ENCODE data around the gene ERFE. TPM values are rescaled to one million over a fixed set of nuclear protein-coding genes. Genes with fewer than 3 reads are reported as not detected.
"Not testable (repeated sequence)": the region's sequence is repeated elsewhere in the genome, so short reads cannot be mapped to it uniquely, and the experiment has no call there.

The ERFE gene
- polyA plus RNA-seq (ENCODE audit: insufficient read length in 10 of 10) = 10 to 100 TPM in 7 of 10 donors, 1 to 10 TPM in 3; 3.6 to 31.6 (median 15.8) TPM
- long read RNA-seq, donor 1, partial matches to known transcripts = 0 of 1 reads
- long read RNA-seq, donor 1, other reads (novel, unspliced or antisense) = 0 of 1 reads
- long read RNA-seq, donor 2, partial matches to known transcripts = 8 of 9 reads
- long read RNA-seq, donor 2, other reads (novel, unspliced or antisense) = 0 of 9 reads
- long read RNA-seq, donor 3 = 0 reads
- long read RNA-seq, donor 4 = 0 reads
- long read RNA-seq, donor 5, partial matches to known transcripts = 0 of 2 reads
- long read RNA-seq, donor 5, other reads (novel, unspliced or antisense) = 0 of 2 reads
- long read RNA-seq, donor 6, partial matches to known transcripts = 0 of 4 reads
- long read RNA-seq, donor 6, other reads (novel, unspliced or antisense) = 0 of 4 reads
- long read RNA-seq, donor 7, partial matches to known transcripts = 0 of 1 reads
- long read RNA-seq, donor 7, other reads (novel, unspliced or antisense) = 0 of 1 reads
- long read RNA-seq, donor 8 = 0 reads
- long read RNA-seq, donor 9 = 0 reads

DNA sequence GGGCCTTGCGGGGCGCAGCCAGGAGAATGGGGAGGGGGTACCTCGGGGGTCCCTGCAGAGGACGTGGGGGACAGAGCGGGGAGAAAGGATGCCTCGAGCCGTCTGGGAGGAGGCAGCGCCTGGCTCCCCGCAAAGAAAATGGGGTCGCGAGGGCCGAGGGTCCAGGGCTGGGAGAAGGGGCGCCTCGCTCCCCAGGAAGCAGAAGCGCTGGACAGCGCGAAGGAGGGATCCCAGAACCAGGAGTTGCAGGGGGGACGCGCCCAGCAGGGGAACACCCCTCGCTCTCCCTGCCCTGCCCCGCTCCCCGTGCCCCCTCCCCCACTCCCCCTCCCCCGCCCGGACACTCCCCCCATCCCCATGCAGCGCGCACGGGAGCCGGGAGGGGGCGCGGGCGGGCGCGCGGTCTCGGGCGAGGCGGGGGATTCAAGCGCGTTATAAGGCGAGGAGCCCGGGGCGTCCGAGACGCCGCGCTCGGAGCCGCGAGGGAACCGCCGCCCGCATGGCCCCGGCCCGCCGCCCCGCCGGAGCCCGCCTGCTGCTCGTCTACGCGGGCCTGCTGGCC lies at the start of gene ERFE:
ERFE (plus strand) TSS at position 462 of the 562 bp plus-strand sequence; CDS start at position 500, 38 bp downstream.
- DNase-seq = peak in 2 of 3 donors; percentile 52 to 62

DNA sequence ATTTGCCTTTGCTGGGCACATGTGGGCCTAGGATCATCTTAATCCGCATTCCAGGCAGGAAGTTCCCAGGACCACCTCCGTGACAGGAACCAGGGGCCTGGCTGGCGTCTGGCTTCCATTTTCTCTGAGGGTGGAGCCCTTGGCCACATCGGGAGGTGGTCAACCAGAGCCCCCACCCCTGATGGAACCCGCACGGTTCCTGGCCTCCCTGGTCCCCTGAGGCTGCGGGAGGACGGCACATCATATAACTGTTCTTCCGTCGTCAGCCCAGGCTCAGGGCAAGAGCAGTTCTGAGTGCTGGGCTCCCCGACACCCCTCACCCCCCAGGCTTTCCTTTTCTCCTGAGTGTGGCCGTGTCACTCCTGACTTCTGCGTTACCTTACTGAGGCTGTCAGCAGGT lies 45.2 kb upstream of the ERFE start:
- DNase-seq = no peak

DNA sequence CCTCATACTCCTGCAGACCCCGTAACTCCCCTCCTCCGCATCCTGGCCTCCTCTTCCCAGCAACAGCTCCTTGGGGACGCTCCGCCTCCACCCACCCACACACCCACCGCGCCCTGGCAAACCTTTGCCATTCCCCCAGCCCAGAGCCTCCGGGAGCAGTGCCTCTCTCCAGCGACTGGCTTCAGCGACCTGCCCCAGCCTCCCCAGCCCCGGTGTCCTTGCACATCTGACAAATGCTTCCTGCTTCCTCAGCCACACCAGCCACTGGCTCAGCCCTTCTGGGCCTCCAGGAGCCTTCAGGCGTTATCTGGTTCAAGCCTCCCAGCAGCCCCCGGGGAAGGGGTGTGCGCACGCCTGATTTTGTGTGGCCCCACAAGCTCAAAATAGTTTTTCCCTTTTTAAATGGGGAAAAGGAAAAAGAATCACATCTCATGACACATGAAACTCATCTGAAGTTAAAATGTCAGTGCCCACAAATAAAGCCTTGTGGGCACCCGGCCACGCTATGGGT lies 44.4 kb upstream of the ERFE start:
- DNase-seq = no peak

DNA sequence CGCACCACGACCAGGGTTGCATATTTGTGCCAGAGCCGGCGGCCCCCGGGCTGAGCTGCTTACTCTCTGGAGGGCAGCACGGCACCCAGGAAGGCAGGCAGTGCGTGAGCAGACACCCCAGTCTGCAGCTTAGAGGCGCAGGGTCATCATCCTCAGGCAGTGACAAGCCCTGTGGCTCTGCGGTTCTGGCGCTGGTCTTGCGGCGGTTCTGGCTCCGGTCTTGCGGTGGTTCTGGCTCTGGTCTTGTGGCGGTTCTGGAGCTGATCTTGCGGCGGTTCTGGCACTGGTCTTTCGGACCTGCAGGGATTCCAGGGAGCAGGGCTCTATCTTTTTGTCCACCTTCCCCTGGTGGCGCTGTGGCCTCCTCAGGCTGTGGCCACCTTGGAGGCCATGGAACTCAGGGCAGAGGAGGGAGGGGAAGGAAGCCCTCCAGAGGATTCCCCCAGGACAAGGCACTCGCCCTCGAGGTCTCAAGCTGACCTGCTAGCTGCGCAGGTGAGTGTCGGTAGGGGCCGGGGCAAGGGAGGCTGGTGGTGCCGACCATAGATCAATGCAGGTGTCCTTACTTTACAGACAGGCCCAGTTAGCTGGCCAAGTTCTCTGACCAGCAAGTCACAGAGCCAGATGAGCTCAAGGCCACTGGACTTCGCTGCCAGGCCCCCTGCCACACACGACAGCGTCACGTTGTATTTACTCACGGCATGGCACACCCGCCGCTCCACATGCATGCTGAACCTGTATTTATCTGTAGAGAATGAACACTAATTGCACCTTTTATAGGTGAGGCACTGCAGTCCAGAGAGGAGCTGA lies 43.7 kb upstream of the ERFE start:
- no peak for DNase-seq

DNA sequence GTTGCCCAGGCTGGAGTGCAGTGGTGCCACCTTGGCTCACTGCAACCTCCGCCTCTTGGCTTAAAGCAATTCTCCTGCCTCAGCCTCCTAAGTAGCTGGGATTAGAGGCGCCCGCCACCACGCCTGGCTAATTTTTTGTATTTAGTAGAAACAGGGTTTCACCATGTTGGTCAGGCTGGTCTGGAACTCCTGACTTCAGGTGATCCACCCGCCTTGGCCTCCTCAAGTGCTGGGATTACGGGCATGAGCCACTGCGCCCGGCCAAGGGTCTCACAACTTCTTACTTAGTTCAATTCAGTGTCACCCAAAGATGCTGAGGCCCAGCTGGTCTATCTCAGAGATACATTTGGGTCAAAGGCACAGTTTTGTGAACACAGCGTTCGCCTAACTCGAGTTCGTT lies 43.1 kb upstream of the ERFE start:
- DNase-seq = not testable (repeated sequence)

DNA sequence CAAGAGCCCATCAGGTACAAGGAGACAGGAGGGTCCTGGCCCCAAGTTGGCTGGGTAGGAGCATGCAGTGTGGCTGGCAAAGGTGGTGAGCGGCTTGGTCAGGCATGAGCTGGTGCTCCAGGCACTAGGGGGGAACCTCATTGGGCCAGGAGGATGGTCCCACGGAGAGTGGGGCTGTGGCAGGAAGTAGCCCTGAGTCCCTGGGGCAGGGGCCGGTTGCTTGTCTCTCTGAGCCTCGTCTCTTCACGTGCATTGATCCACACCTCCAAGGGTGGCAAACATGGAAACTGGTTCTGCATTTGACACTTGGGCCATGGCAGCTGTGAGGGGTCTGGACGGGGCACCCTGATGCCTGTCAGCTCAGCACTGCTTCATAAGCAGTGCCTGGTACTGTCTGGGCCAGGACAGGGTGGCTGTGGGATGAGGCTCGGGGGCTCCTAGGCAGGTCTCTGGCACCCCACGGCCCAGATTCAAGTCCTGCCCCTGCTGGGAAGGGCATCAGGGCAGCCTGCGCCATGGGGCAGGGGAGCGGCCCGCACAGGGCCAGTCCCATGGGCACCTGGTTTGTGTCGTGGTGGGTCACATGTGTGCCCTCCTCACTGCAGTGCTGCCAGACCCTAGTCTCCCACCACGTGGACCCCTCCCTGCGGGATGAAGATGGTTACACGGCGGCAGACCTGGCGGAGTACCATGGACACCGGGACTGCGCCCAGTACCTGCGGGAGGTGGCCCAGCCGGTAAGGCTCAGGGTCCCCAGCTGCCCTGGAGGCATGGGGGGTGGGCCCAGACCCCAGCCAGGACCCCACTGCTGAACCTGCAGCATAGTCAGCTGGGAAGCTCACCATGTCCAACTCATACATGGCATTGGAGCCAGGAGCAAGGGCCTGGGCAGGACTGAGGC lies 42.2 kb upstream of the ERFE start:
- DNase-seq = no peak

- DNase-seq = no peak
Observed at GRCh38 chr2:238117199-238118154, 41.3 kb upstream of the ERFE start.

GRCh38 chr2:238119756-238120462 lies 38.9 kb upstream of the ERFE start:
- DNase-seq = no peak

GRCh38 chr2:238120463-238121298 lies 38.1 kb upstream of the ERFE start:
- DNase-seq = peak in 1 of 3 donors; percentile 58

- DNase-seq = no peak
Observed at GRCh38 chr2:238121511-238122286, 37.1 kb upstream of the ERFE start.

GRCh38 chr2:238122287-238123217 lies 36.2 kb upstream of the ERFE start:
- DNase-seq = no peak

GRCh38 chr2:238123218-238123971 lies 35.4 kb upstream of the ERFE start:
- no peak for DNase-seq

GRCh38 chr2:238123991-238124470 lies 34.7 kb upstream of the ERFE start:
- DNase-seq = no peak

GRCh38 chr2:238124488-238125126 lies 34.2 kb upstream of the ERFE start:
- DNase-seq = no peak

Data from muscle of back (tissue), 13 donors.